Vagina (tissue), 2 donors: ENCODE data around the gene PAQR5. TPM values are rescaled to one million over a fixed set of nuclear protein-coding genes. Genes with fewer than 3 reads are reported as not detected.
A peak's percentile ranks its signal among the peaks of the same experiment; 100 is the strongest.

ENCODE experiments used
- DNase-seq, 2 donors: peaks; one replicate each; pipeline ENCODE4 v3.0.0-alpha.2; 2017; ENCODE audit errors: extremely low spot score in 2 of 2
- H3K27ac ChIP-seq: fragments of 200-600 bp; sonication (generic); one replicate; pipeline ENCODE4 v1.5.1; 2019
- H3K27me3 ChIP-seq: fragments of 200-600 bp; sonication (generic); one replicate; pipeline ENCODE4 v1.5.1; 2019
- H3K36me3 ChIP-seq, 2 donors: fragments of 200-600 bp; sonication (generic); one replicate each; pipeline ENCODE4 v1.5.1; 2017 to 2019
- H3K4me1 ChIP-seq: fragments of 200-600 bp; sonication (generic); one replicate; pipeline ENCODE4 v1.5.1; 2019
- H3K4me3 ChIP-seq, 2 donors: fragments of 200-600 bp; sonication (generic); 1 replicate in 1 of 2; 2 replicates in 1 of 2; pipeline ENCODE4 v1.5.1; 2016 to 2019
- H3K9me3 ChIP-seq: fragments of 200-600 bp; sonication (generic); one replicate; pipeline ENCODE4 v1.5.1; 2019
- POLR2A ChIP-seq, 2 donors: fragments of 450-650 bp; IDR thresholded peaks; one replicate each; pipeline ENCODE4 v1.6.1; 2017; ENCODE audit warnings: antibody characterized with exemption in 2 of 2, mild to moderate bottlenecking in 2 of 2, moderate library complexity in 2 of 2
- POLR2AphosphoS5 ChIP-seq, 2 donors: sonication (generic); formaldehyde crosslinking; IDR thresholded peaks; one replicate each; pipeline ENCODE4 v1.9.0; 2017; ENCODE audit warnings: antibody characterized with exemption in 2 of 2, mild to moderate bottlenecking in 2 of 2, low read depth in 1 of 2; ENCODE audit not compliant: insufficient read depth in 1 of 2
- intact Hi-C: fragments of 100-400 bp; cut with DNase I; formaldehyde crosslinking; loops from one replicate; pipeline ENCODE4 v1.15.1; 2023
- total RNA-seq: library from RNA; depleted of rRNA; stranded (reverse); fragments of >200 nt; gene quantifications from one replicate; pipeline ENCODE4 v1.2.3, GENCODE V29; 2016
- TF ChIP-seq, protein P1 (sequence below), 3 experiments: fragments of 450-650 bp in 2 of 3; fragments of 200-600 bp in 1 of 3; sonication (generic) in 1 of 3; IDR thresholded peaks; one replicate each; pipeline ENCODE4 v1.5.1; 2017 to 2019; ENCODE audit warnings: antibody characterized with exemption in 3 of 3, mild to moderate bottlenecking in 2 of 3, moderate library complexity in 2 of 3

The PAQR5 gene
- total RNA-seq, 1 donor from 2014 or later = 9.1 TPM

DNA sequence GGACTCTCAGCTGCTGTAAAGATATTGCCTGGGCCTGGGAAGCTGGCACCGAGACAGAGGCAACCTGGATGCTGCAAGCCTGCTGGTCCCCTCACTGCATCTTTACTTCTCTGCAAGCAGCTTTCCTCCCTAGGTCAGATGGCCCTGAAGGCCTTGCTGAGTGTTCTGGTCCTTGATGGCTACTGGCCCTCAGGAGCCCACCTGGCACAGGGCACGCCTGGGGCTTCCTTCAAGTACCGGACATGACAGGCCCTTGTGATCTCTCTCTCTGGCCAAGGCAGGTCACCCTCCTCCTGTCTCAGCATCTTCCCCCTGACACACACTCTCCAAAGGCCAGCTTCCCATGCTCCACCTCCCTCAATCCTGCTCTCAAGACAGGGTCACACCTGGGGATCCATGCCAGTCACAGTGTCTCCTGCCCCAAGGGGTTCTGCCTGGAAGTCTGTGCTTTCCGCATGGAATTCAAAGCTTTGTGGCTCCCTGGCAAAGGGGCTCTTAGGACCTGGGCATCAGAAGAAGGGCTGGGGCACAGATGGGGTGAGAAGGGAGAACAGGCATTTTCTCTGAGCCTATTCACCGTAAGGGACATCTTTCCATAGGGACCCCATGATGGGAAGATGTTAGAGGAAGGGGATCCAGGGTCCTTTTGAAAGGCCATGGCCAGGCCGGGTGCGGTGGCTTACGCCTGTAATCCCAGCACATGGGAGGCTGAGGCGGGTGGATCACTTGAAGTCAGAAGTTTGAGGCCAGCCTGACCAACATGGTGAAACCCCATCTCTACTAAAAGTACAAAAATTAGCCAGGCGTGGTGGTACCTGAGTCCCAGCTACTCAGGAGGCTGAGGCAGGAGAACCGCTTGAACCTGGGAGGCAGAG, 4.7 kb upstream of the PAQR5 start:
- TF ChIP-seq POLR2AphosphoS5 (IDR thresholded peaks at IDR 0.05; ENCODE audit: insufficient read depth in 1 of 2, low read depth in 1 of 2) (no peak), POLR2A (IDR thresholded peaks at IDR 0.05) (no peak)
- TF ChIP-seq, protein P1, sequence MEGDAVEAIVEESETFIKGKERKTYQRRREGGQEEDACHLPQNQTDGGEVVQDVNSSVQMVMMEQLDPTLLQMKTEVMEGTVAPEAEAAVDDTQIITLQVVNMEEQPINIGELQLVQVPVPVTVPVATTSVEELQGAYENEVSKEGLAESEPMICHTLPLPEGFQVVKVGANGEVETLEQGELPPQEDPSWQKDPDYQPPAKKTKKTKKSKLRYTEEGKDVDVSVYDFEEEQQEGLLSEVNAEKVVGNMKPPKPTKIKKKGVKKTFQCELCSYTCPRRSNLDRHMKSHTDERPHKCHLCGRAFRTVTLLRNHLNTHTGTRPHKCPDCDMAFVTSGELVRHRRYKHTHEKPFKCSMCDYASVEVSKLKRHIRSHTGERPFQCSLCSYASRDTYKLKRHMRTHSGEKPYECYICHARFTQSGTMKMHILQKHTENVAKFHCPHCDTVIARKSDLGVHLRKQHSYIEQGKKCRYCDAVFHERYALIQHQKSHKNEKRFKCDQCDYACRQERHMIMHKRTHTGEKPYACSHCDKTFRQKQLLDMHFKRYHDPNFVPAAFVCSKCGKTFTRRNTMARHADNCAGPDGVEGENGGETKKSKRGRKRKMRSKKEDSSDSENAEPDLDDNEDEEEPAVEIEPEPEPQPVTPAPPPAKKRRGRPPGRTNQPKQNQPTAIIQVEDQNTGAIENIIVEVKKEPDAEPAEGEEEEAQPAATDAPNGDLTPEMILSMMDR (IDR thresholded peaks at IDR 0.05) = no peak
- no peaks in the 10 kb centered on the region for H3K36me3 ChIP-seq
- intact Hi-C loops = no loop called here

DNA sequence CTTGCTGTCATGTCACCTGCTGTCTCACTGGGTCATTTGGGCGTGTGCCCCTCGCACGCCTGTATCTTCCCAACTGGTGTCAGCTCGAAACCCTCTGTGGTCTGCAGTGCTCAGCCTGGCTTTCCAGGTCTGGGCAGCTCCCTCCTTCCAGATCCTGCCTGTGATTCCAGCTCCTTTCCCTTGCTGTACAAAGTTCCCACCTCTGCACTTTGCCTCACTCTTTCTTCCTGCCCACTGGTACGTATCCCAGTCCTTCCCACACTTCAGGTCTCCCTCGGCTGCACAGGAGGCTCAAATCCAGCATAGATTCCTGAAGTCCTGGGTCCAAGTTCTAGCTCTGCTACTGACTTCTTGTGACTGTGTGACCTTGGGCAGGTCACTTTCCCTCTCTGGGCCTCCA, 2.1 kb upstream of the PAQR5 start:
- Histone ChIP-seq H3K27ac (no peak overlapping the region), H3K4me3 (no peak overlapping the region), H3K27me3 (no peaks in the 10 kb centered on the region), H3K4me1 (peaks cover 14% of the 10 kb centered on the region), H3K36me3 (no peaks in the 10 kb centered on the region), H3K9me3 (no peaks in the 10 kb centered on the region)
- TF ChIP-seq, protein P1 (IDR thresholded peaks at IDR 0.05) = no peak
- no peak for DNase-seq
- intact Hi-C loops = no loop called here

More for the DNA sequence above, 4.7 kb upstream of the PAQR5 start:
- H3K9me3 ChIP-seq = no peaks in the 10 kb centered on the region
- peaks cover 19% of the 10 kb centered on the region for H3K4me1 ChIP-seq
- H3K27me3 ChIP-seq = no peaks in the 10 kb centered on the region
- DNase-seq = no peak
- no peak overlapping the region for H3K27ac ChIP-seq
- no peak overlapping the region for H3K4me3 ChIP-seq

DNA sequence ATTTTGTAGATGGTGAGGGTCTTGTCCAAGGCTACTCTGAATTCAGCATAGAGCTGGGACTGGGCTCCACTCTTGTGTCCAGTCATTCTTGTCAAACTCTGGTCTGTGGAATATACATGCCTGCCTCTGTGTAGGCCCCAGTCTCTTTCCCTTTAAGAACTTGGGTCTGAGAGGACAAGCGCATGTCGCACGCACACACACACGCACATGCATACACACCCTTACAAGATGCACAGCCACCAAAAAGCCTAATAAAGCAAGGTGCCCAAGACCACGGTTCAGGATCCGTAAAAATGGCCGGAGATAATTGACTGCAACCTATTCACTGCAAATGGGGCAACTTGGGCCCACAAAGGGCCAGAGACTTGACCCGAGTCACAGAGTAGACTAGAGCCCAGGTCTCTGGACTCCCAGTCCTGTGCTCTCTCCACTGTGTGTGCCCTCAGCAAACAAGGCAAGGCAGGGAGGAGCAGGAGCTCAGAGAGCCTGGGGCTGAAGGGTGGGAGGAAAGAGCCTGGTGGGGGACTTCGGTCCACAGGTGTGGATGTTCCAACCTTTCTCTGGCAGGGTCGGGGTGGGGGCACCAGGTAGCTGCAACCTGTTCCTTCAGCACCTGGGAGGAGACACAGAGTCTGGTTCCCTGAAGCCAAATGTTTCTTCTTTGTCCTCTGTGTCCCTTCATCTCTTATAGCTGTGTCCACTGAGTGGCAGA, 914 bp upstream of the PAQR5 start:
- no peak for DNase-seq
- no peaks in the 10 kb centered on the region for H3K27me3 ChIP-seq
- H3K9me3 ChIP-seq = no peaks in the 10 kb centered on the region
- H3K4me1 ChIP-seq = peaks cover 14% of the 10 kb centered on the region
- TF ChIP-seq, protein P1 (IDR thresholded peaks at IDR 0.05) = no peak
- TF ChIP-seq POLR2AphosphoS5 (IDR thresholded peaks at IDR 0.05; ENCODE audit: insufficient read depth in 1 of 2, low read depth in 1 of 2) (no peak), POLR2A (IDR thresholded peaks at IDR 0.05) (no peak)
- intact Hi-C loops = no loop called here
- no peaks in the 10 kb centered on the region for H3K36me3 ChIP-seq
- no peak overlapping the region for H3K27ac ChIP-seq
- no peak overlapping the region for H3K4me3 ChIP-seq

DNA sequence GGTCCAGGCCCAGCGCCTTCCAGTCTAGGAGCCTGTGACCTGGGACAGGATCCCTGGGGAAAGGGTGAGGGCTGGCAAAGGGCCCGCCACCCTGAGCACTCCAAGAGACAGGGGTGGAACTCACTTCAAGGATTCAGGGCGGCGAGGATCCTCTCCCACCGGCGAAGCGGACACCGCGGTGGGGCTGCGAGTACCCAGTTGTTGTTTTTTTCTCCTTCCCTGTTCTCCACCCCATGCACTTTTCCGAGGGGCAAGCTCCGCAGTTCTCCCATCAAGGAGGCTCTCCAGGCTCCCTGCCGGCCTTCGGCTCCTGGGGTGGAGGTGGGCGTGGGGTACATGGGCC, 387 bp upstream of the PAQR5 start:
- Histone ChIP-seq H3K27me3 (no peaks in the 10 kb centered on the region), H3K4me3 (peak overlapping the region in 1 of 2 donors; percentile 49), H3K36me3 (no peaks in the 10 kb centered on the region), H3K9me3 (no peaks in the 10 kb centered on the region), H3K27ac (no peak overlapping the region), H3K4me1 (peaks cover 14% of the 10 kb centered on the region)
- DNase-seq = no peak
- intact Hi-C loops = no loop called here
- TF ChIP-seq POLR2A (IDR thresholded peaks at IDR 0.05) (no peak), POLR2AphosphoS5 (IDR thresholded peaks at IDR 0.05; ENCODE audit: insufficient read depth in 1 of 2, low read depth in 1 of 2) (no peak)
- TF ChIP-seq, protein P1 (IDR thresholded peaks at IDR 0.05) = no peak

DNA sequence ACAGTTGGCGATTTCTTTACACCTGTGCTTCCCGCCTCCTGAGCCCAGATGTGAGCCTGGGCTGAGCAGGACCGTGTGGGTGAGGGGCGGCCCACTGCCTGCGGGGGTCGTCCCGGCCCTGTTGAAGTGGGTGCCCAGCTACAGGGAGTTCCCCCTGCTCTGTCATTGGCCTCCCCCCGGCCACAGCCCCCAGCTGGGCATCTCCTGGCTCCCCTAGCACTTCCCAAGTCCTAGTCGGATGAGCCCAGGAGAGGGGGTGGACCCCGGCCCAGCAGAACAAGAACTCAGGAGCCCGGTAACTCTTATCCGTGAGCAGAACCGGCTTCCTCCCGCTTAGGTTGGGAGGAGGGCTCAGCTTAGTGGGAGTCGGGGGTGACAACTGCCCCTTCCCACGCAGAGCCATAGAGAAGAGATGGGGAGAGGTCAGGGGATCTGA, 757 bp downstream of the PAQR5 start:
- H3K27me3 ChIP-seq = no peaks in the 10 kb centered on the region
- intact Hi-C loops = no loop called here

More for the DNA sequence above, 757 bp downstream of the PAQR5 start:
- Histone ChIP-seq H3K4me3 (peak overlapping the region; percentile 49 to 53), H3K36me3 (no peaks in the 10 kb centered on the region), H3K9me3 (no peaks in the 10 kb centered on the region), H3K27ac (no peak overlapping the region), H3K4me1 (peaks cover 14% of the 10 kb centered on the region)
- no peak for DNase-seq
- TF ChIP-seq POLR2A (IDR thresholded peaks at IDR 0.05) (no peak), POLR2AphosphoS5 (IDR thresholded peaks at IDR 0.05; ENCODE audit: insufficient read depth in 1 of 2, low read depth in 1 of 2) (no peak)
- TF ChIP-seq, protein P1 (IDR thresholded peaks at IDR 0.05) = no peak
